Fibroblast of the aortic adventitia (primary cell): ENCODE measurements around the gene SP7. TPM values are rescaled to one million over a fixed set of nuclear protein-coding genes. Genes with fewer than 3 reads are reported as not detected.
A peak's percentile ranks its signal among the peaks of the same experiment; 100 is the strongest.
"Not testable (repeated sequence)": the region's sequence is repeated elsewhere in the genome, so short reads cannot be mapped to it uniquely, and the experiment has no call there.

ENCODE experiments used
- DNase-seq: peaks from one replicate; pipeline ENCODE4 v3.0.0-alpha.2; 2010; ENCODE audit warnings: low read depth
- H3K4me3 ChIP-seq: 2 replicates; pipeline ENCODE4 v1.5.1; 2011; ENCODE audit warnings: low read depth, mild to moderate bottlenecking, control low read depth, low read length, moderate library complexity
- total RNA-seq: library from RNA; depleted of rRNA; stranded (reverse); fragments of >200 nt; gene quantifications from 2 replicates; pipeline ENCODE4 v1.2.3, GENCODE V29; 2012; ENCODE audit warnings: low replicate concordance
- TF ChIP-seq, protein P1 (sequence below): IDR thresholded peaks from 2 replicates; pipeline ENCODE4 v1.5.1; 2011; ENCODE audit warnings: mild to moderate bottlenecking, low read length, control low read depth, inconsistent platforms; ENCODE audit not compliant: insufficient read depth

The SP7 gene
- total RNA-seq, 1 donor = not detected

DNA sequence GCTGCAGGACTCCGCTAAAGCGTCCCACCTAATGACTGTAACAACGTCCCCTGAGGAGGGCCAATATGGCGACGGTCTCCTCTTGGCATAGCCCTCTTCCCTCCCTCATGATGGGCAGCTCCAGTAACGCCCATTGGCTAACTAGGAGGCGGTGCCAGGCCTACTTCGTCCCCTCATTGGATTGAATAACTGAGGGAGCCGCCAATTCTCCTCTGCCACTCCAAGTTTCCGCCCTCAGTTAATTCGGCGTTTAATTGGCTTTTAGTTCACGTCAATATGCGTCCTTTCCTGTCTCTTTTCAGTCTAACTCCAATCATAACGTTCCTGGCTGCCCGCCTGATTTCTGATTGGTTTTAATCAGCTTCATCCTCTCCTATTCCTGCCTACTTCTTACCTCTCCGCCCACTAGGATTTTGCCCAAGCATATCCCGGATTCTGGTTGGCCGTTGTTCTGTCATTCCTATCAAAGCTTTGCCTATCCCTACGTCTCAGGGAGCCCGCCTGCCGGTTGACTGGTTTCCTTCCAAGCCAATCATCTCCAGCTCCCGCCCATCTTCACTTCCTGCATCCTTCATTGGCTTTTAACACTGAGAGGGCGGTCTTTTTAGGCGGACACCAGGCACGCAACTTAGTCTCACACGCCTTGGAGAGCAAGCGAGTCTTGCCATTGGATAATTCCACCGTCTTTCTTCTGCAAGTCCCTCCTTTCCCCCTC is 43.4 kb upstream of the SP7 start:
- DNase-seq = peak; percentile 100
- TF ChIP-seq, protein P1, sequence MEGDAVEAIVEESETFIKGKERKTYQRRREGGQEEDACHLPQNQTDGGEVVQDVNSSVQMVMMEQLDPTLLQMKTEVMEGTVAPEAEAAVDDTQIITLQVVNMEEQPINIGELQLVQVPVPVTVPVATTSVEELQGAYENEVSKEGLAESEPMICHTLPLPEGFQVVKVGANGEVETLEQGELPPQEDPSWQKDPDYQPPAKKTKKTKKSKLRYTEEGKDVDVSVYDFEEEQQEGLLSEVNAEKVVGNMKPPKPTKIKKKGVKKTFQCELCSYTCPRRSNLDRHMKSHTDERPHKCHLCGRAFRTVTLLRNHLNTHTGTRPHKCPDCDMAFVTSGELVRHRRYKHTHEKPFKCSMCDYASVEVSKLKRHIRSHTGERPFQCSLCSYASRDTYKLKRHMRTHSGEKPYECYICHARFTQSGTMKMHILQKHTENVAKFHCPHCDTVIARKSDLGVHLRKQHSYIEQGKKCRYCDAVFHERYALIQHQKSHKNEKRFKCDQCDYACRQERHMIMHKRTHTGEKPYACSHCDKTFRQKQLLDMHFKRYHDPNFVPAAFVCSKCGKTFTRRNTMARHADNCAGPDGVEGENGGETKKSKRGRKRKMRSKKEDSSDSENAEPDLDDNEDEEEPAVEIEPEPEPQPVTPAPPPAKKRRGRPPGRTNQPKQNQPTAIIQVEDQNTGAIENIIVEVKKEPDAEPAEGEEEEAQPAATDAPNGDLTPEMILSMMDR = no peak
- H3K4me3 ChIP-seq = peak overlapping the region; percentile 74

DNA sequence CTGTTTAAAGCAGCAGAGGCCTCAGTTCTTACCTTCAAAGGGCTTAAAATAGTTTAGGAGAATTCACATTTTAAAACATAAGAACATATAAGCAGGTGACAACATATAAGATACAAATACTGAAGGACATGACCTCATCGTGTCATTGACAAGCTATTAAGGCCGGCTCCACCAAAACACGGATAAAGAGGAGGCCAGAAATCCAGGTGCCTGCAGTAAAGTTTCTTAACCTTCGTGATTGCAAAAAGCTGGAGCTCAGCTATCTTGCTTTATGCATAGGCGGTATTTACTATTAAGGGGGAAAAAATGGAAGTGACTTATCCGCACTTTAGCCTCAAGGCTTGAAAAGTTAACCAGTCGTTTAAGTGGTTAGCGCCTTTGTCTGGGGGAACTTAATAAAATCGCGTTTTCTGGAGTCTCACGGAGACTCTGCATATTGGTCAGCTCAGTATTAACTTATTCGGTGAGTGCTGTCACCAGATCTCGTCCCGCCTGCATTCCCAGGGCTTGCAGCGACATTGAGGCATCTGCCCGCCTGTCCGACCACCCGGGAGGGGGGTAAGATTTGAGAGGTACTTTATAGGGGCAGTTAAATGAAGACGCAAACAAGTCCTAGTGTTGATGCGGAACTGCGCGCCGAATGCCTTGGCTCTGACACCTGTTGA is 42.7 kb upstream of the SP7 start:
- TF ChIP-seq, protein P1 = no peak
- peak overlapping the region; percentile 74 for H3K4me3 ChIP-seq
- DNase-seq = no peak

DNA sequence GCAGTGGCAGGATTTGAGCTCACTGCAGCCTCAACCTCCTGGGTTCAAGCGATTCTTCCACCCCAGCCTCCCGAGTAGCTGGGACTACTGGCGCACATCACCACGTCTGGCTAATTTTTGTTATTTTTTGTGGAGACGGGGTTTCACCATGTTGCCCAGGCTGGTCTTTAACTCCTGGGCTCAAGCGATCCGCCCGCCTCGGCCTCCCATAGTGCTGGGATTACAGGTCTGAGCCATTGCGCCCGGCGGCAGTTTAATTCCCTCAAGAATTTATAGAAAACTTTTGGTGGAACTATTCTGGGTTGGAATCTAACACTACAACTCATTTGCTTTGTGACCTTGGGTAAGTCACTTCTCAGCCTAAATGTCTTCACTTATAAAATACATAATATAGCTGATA is 42.1 kb upstream of the SP7 start:
- TF ChIP-seq, protein P1 = no peak
- no peak overlapping the region for H3K4me3 ChIP-seq
- no peak for DNase-seq

DNA sequence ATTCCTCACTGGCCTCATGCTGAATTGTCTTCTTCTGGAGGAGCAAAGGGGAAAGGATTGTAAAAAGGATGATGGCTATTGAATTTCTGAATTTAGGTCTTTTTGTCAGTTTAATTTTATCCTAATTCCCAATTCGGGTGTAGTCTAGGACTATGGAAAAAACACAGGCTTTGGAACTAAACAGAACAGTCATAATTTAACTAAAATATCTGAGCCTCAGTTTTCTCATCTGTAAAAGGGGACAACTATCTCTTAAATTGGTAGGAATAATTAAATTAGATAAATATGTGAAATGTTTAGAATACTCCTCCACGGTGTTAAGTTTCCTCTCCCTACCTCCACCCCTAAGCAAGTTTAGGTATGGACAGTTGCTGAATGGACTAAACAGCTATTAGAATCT is 40.6 kb upstream of the SP7 start:
- no peak overlapping the region for H3K4me3 ChIP-seq
- DNase-seq = no peak
- TF ChIP-seq, protein P1 = no peak

DNA sequence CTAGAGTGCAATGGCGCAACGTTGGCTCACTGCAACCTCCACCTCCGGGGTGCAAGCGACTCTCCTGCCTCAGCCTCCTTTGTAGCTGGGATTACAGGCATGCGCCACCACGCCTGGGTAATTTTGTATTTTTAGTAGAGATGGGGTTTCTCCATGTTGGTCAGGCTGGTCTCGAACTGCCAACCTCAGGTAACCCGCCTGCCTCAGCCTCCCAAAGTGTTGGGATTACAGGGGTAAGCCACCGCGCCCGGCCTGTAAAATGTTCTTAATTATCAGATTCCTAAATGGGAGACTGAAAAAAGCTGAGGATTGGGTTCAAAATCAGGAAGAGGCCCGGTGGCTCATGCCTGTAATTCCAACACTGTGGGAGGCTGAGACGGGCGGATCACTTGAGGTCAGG is 38.1 kb upstream of the SP7 start:
- H3K4me3 ChIP-seq, DNase-seq: not testable (repeated sequence)

DNA sequence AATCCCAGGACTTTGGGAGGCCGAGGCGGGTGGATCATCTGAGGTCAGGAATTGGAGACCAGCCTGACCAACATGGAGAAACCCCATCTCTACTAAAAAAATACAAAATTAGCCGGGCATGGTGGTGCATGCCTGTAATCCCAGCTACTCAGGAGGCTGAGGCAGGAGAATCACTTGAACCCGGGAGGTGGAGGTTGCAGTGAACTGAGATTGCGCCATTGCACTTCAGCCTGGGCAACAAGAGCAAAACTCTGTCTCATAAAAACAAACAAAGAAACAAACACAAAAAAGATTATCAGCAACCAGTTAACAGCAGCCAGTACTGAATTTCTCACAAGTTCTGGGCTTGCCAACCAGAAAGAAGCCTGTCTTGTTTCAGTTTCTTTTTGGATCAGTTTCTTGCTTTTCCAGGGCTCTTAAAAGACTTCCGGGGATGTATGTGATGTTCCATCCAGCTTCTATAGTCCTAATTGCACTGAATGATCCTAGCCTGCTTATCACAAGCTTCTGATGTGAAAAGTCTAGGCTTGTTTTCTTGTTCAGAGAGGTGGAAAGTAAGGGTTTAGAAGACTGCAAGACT is 37.5 kb upstream of the SP7 start:
- peak; percentile 49 for DNase-seq
- H3K4me3 ChIP-seq = not testable (repeated sequence)

DNA sequence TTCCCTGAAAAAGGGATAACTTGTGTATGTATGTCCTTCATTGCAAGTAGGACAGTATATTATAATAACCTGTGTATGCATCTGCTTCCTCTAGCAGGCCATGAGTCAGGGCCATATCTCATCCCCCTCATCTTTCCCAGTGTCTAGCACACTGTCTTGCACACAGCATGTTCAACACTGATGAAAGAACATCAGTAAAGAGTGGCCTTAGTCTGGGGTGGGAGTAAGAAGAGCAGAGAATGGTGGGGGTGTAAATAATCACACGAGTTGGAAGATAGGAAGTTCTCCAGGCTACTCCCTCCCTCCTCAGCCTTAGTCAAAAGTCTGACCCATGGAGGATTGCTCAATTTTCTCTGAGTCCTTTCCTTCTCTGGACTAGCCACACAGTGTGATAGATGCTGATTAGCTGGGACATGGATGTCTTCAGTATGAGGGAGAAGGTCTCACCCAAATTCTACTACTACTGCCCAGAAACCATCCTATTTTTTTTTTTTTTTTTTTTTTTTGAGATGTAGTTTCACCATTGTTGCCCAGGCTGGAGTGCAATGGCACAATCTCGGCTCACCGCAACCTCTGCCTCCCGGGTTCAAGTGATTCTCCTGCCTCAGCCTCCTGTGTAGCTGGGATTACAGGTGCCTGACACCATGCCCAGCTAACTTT is 29.2 kb upstream of the SP7 start:
- DNase-seq = peak; percentile 47
- H3K4me3 ChIP-seq = no peak overlapping the region
- TF ChIP-seq, protein P1 = no peak

DNA sequence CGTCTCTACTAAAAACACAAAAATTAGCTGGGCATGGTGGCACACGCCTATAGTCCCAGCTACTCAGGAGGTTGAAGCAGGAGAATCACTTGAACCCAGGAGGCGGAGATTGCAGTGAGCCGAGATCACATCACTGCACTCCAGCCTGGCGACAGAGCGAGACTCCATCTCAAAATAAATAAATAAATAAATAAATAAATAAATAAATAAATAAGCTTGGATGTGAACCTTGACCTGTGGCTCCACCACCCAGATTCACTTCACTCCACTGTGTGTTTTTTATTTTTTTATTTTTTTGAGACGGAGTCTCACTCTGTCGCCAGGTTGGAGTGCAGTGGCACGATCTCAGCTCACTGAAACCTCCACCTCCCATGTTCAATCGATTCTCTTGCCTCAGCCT is 25.5 kb upstream of the SP7 start:
- H3K4me3 ChIP-seq, DNase-seq: not testable (repeated sequence)
